ENCODE results near the gene CALB2.

DNA sequence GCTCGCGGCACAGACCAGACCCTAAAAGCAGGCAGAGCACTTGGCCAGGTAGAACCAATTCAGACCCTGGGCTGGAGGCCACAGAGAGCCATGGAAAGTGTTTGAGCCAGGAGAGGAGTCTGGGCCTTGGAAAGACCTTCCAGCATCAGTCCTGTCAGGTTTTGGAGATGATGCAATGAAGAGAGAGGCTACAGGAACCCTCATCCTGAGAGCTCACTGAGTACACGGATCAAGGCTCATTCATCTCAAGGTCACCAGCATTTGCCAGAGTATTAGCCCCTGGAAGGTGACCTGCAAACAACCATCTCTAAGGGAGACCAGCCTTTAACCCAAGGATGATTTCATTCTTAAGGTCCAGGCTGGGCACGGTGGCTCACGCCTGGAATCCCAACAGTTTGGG lies 55.5 kb downstream of the CALB2 start:
- TF ChIP-seq, protein P1, sequence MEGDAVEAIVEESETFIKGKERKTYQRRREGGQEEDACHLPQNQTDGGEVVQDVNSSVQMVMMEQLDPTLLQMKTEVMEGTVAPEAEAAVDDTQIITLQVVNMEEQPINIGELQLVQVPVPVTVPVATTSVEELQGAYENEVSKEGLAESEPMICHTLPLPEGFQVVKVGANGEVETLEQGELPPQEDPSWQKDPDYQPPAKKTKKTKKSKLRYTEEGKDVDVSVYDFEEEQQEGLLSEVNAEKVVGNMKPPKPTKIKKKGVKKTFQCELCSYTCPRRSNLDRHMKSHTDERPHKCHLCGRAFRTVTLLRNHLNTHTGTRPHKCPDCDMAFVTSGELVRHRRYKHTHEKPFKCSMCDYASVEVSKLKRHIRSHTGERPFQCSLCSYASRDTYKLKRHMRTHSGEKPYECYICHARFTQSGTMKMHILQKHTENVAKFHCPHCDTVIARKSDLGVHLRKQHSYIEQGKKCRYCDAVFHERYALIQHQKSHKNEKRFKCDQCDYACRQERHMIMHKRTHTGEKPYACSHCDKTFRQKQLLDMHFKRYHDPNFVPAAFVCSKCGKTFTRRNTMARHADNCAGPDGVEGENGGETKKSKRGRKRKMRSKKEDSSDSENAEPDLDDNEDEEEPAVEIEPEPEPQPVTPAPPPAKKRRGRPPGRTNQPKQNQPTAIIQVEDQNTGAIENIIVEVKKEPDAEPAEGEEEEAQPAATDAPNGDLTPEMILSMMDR (IDR thresholded peaks at IDR 0.05 in 2 of 3, conservative IDR thresholded peaks at IDR 0.05 in 1 of 3; ENCODE audit: borderline replicate concordance in 1 of 3, insufficient read depth in 1 of 3, low read depth in 2 of 3, low read length in 2 of 3), result no peak
- TF ChIP-seq YY1 (IDR thresholded peaks at IDR 0.05; ENCODE audit: extremely low read depth, insufficient replicate concordance, low read depth, low read length) (no peak), POLR2A (IDR thresholded peaks at IDR 0.05; ENCODE audit: borderline replicate concordance, extremely low read depth, insufficient read depth, insufficient read length) (no peak), MAX (IDR thresholded peaks at IDR 0.05) (no peak), REST (IDR thresholded peaks at IDR 0.05; ENCODE audit: low read depth) (no peak), EZH2 (IDR thresholded peaks at IDR 0.05) (no peak), SIN3A (IDR thresholded peaks at IDR 0.05; ENCODE audit: low read depth) (no peak), SP1 (IDR thresholded peaks at IDR 0.05; ENCODE audit: low read depth) (no peak), POLR2AphosphoS5 (IDR thresholded peaks at IDR 0.05; ENCODE audit: low read depth, low read length) (no peak), JUND (IDR thresholded peaks at IDR 0.05) (no peak), EZH2phosphoT487 (IDR thresholded peaks at IDR 0.05; ENCODE audit: borderline replicate concordance) (no peak), RAD21 (IDR thresholded peaks at IDR 0.05; ENCODE audit: low read depth) (no peak), SRF (IDR thresholded peaks at IDR 0.05; ENCODE audit: low read depth) (no peak), CEBPB (IDR thresholded peaks at IDR 0.05; ENCODE audit: low read depth) (no peak)
